Astrocyte of the spinal cord (primary cell): ENCODE data around the gene TIAM1.
A peak's percentile ranks its signal among the peaks of the same experiment; 100 is the strongest.

ENCODE experiments used
- DNase-seq: peaks from one replicate; pipeline ENCODE4 v3.0.0; 2011; ENCODE audit warnings: low read depth, low spot score
- H3K4me3 ChIP-seq: 2 replicates; pipeline ENCODE4 v1.5.1; 2011; ENCODE audit warnings: low read depth, mild to moderate bottlenecking, low read length, moderate library complexity
- CTCF ChIP-seq: IDR thresholded peaks from 2 replicates; pipeline ENCODE4 v1.5.1; 2012; ENCODE audit warnings: low read depth, mild to moderate bottlenecking, low read length, inconsistent platforms
- in situ Hi-C: cut with HindIII; loops from 2 replicates; pipeline ENCODE4 v1.10.0; 2017; ENCODE audit warnings: low sequenced_read_pairs

Gene TIAM1

GRCh38 chr21:31297806-31298205 is 46.3 kb downstream of the TIAM1 start:
- no peak for DNase-seq
- no peak overlapping the region for H3K4me3 ChIP-seq
- in situ Hi-C loops: no loop called here
- no peak for TF ChIP-seq CTCF

GRCh38 chr21:31295676-31296075 is 48.4 kb downstream of the TIAM1 start:
- TF ChIP-seq CTCF: no peak
- in situ Hi-C loops: no loop called here

GRCh38 chr21:31294691-31295090 is 49.4 kb downstream of the TIAM1 start:
- no peak for DNase-seq
- no peak overlapping the region for H3K4me3 ChIP-seq
- no peak for TF ChIP-seq CTCF
- in situ Hi-C loops: no loop called here

More at GRCh38 chr21:31295676-31296075, 48.4 kb downstream of the TIAM1 start:
- DNase-seq: no peak
- H3K4me3 ChIP-seq: no peak overlapping the region

DNA sequence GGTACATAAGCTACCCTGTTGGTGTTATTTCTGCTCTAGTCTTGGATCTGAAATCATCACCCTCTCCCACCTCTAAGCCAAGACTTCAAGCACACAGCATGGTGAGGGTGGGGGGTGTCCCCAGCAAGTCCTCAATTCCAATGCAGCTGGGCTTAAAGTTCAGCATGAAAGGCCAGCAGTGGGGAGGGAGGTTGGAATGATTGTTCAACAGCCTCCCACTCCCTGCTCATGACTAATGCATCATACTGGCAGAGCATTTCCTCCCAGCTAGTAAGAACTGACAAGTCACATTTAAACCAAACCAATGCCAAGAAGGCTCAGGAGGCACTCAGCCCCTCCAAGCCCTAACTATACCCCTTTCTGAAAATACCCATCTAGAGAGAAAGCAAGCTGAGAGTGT is 50.1 kb downstream of the TIAM1 start:
- no peak for TF ChIP-seq CTCF
- no peak overlapping the region for H3K4me3 ChIP-seq
- peak; percentile 90 for DNase-seq
- in situ Hi-C loops: no loop called here

- TF ChIP-seq CTCF: no peak
- in situ Hi-C loops: no loop called here
- no peak for DNase-seq
- no peak overlapping the region for H3K4me3 ChIP-seq
These were observed 53.3 kb downstream of the TIAM1 start for GRCh38 chr21:31290765-31291164.

- H3K4me3 ChIP-seq: no peak overlapping the region
These were observed 54.4 kb downstream of the TIAM1 start for GRCh38 chr21:31289702-31290101.

More at GRCh38 chr21:31289702-31290101, 54.4 kb downstream of the TIAM1 start:
- TF ChIP-seq CTCF: no peak
- in situ Hi-C loops: no loop called here
- no peak for DNase-seq
